ENCODE measurements around the gene PDE8B.

Gene PDE8B

GRCh38 chr5:77241444-77241843, 31.0 kb downstream of the PDE8B start:
- no peak for ATAC-seq
- TF ChIP-seq CSDC2 (CRISPR knock-in tag; IDR thresholded peaks at IDR 0.05) (no peak), ARNTL (CRISPR knock-in tag; IDR thresholded peaks at IDR 0.05; ENCODE audit: borderline replicate concordance, low read depth) (no peak), RARB (CRISPR knock-in tag; IDR thresholded peaks at IDR 0.05) (no peak), GLIS3 (CRISPR knock-in tag; IDR thresholded peaks at IDR 0.05) (no peak), ESRRG (CRISPR knock-in tag; IDR thresholded peaks at IDR 0.05) (no peak), CSRNP3 (CRISPR knock-in tag; IDR thresholded peaks at IDR 0.05) (no peak), TCF4 (CRISPR knock-in tag; IDR thresholded peaks at IDR 0.05; ENCODE audit: borderline replicate concordance) (no peak), CREB5 (CRISPR knock-in tag; IDR thresholded peaks at IDR 0.05; ENCODE audit: low read depth) (no peak), POU6F1 (CRISPR knock-in tag; IDR thresholded peaks at IDR 0.05; ENCODE audit: borderline replicate concordance, low read depth) (no peak), ZNF565 (CRISPR knock-in tag; conservative IDR thresholded peaks at IDR 0.05; ENCODE audit: low read depth) (no peak), ZFP3 (CRISPR knock-in tag; IDR thresholded peaks at IDR 0.05) (no peak), TOX (CRISPR knock-in tag; IDR thresholded peaks at IDR 0.05; ENCODE audit: borderline replicate concordance) (no peak), PATZ1 (CRISPR knock-in tag; IDR thresholded peaks at IDR 0.05; ENCODE audit: borderline replicate concordance) (no peak), ZFP30 (CRISPR knock-in tag; IDR thresholded peaks at IDR 0.05) (no peak), PPARA (CRISPR knock-in tag; IDR thresholded peaks at IDR 0.05; ENCODE audit: borderline replicate concordance) (no peak), ZC3H10 (CRISPR knock-in tag; IDR thresholded peaks at IDR 0.05) (no peak), OSR1 (CRISPR knock-in tag; IDR thresholded peaks at IDR 0.05) (no peak)

- TF ChIP-seq ZFP30 (CRISPR knock-in tag; IDR thresholded peaks at IDR 0.05) = no peak
- TF ChIP-seq ZFP3 (CRISPR knock-in tag; IDR thresholded peaks at IDR 0.05) = no peak
- TF ChIP-seq ISL1 (CRISPR knock-in tag; IDR thresholded peaks at IDR 0.05) = no peak
- TF ChIP-seq ZC3H10 (CRISPR knock-in tag; IDR thresholded peaks at IDR 0.05) = no peak
- no peak for TF ChIP-seq CSRNP3 (CRISPR knock-in tag; IDR thresholded peaks at IDR 0.05)
- TF ChIP-seq PATZ1 (CRISPR knock-in tag; IDR thresholded peaks at IDR 0.05; ENCODE audit: borderline replicate concordance) = no peak
- TF ChIP-seq BACH2 (CRISPR knock-in tag; IDR thresholded peaks at IDR 0.05; ENCODE audit: borderline replicate concordance) = no peak
- TF ChIP-seq ZNF8 (CRISPR knock-in tag; IDR thresholded peaks at IDR 0.05) = no peak
- no peak for TF ChIP-seq GLIS3 (CRISPR knock-in tag; IDR thresholded peaks at IDR 0.05)
- TF ChIP-seq ZNF70 (CRISPR knock-in tag; IDR thresholded peaks at IDR 0.05) = no peak
- TF ChIP-seq RARB (CRISPR knock-in tag; IDR thresholded peaks at IDR 0.05) = no peak
- no peak for TF ChIP-seq POU6F1 (CRISPR knock-in tag; IDR thresholded peaks at IDR 0.05; ENCODE audit: borderline replicate concordance, low read depth)
- TF ChIP-seq ESRRG (CRISPR knock-in tag; IDR thresholded peaks at IDR 0.05) = no peak
- ATAC-seq = no peak
Observed at GRCh38 chr5:77249475-77249874, 39.0 kb downstream of the PDE8B start.
